ENCODE results near the gene ZNF205. TPM values are rescaled to one million over a fixed set of nuclear protein-coding genes. Genes with fewer than 3 reads are reported as not detected.

Gene ZNF205
- total RNA-seq, 1 donor from 2014 or later: 16.7 TPM

- no peak for TF ChIP-seq CTCF (IDR thresholded peaks at IDR 0.05; ENCODE audit: unreplicated experiment)
- Mint-ChIP-seq H3K4me3 (peak overlapping the region; percentile 84), H3K4me1 (peaks cover 26% of the 10 kb centered on the region), H3K9me3 (no peaks in the 10 kb centered on the region), H3K27ac (peak overlapping the region; percentile 10), H3K36me3 (peaks cover 6% of the 10 kb centered on the region), H3K27me3 (ENCODE audit: low read depth) (no peaks in the 10 kb centered on the region)
- DNase-seq (ENCODE audit: low spot score in 2 of 2, unreplicated experiment in 2 of 2): no peak
These were observed 642 bp downstream of the ZNF205 start for GRCh38 chr16:3112881-3113574.

- H3K4me3 Mint-ChIP-seq: peak overlapping the region; percentile 84
- TF ChIP-seq CTCF (IDR thresholded peaks at IDR 0.05; ENCODE audit: unreplicated experiment): no peak
- no peaks in the 10 kb centered on the region for H3K27me3 Mint-ChIP-seq (ENCODE audit: low read depth)
- no peaks in the 10 kb centered on the region for H3K9me3 Mint-ChIP-seq
- H3K27ac Mint-ChIP-seq: peak overlapping the region; percentile 47
- DNase-seq (ENCODE audit: low spot score in 2 of 2, unreplicated experiment in 2 of 2): no peak
- H3K4me1 Mint-ChIP-seq: peaks cover 26% of the 10 kb centered on the region
- H3K36me3 Mint-ChIP-seq: peaks cover 10% of the 10 kb centered on the region
These were observed 1.5 kb downstream of the ZNF205 start for GRCh38 chr16:3113765-3114479.

- no peak for DNase-seq (ENCODE audit: low spot score in 2 of 2, unreplicated experiment in 2 of 2)
These were observed 2.6 kb downstream of the ZNF205 start for GRCh38 chr16:3115003-3115402.

GRCh38 chr16:3115561-3115960 lies 3.2 kb downstream of the ZNF205 start:
- TF ChIP-seq CTCF (IDR thresholded peaks at IDR 0.05; ENCODE audit: unreplicated experiment): no peak
- H3K27ac Mint-ChIP-seq: no peak overlapping the region
- peaks cover 26% of the 10 kb centered on the region for H3K4me1 Mint-ChIP-seq
- no peak for DNase-seq (ENCODE audit: low spot score in 2 of 2, unreplicated experiment in 2 of 2)
- peaks cover 12% of the 10 kb centered on the region for H3K36me3 Mint-ChIP-seq
- no peak overlapping the region for H3K4me3 Mint-ChIP-seq
- no peaks in the 10 kb centered on the region for H3K27me3 Mint-ChIP-seq (ENCODE audit: low read depth)
- H3K9me3 Mint-ChIP-seq: no peaks in the 10 kb centered on the region

More at GRCh38 chr16:3115003-3115402, 2.6 kb downstream of the ZNF205 start:
- peaks cover 12% of the 10 kb centered on the region for H3K36me3 Mint-ChIP-seq
- no peak for TF ChIP-seq CTCF (IDR thresholded peaks at IDR 0.05; ENCODE audit: unreplicated experiment)
- H3K4me1 Mint-ChIP-seq: peaks cover 26% of the 10 kb centered on the region
- H3K27me3 Mint-ChIP-seq (ENCODE audit: low read depth): no peaks in the 10 kb centered on the region
- H3K27ac Mint-ChIP-seq: no peak overlapping the region
- no peaks in the 10 kb centered on the region for H3K9me3 Mint-ChIP-seq
- peak overlapping the region; percentile 52 for H3K4me3 Mint-ChIP-seq

GRCh38 chr16:3118204-3118790 lies 5.9 kb downstream of the ZNF205 start:
- peaks cover 14% of the 10 kb centered on the region for H3K4me1 Mint-ChIP-seq
- no peak overlapping the region for H3K27ac Mint-ChIP-seq
- no peak for TF ChIP-seq CTCF (IDR thresholded peaks at IDR 0.05; ENCODE audit: unreplicated experiment)
- no peaks in the 10 kb centered on the region for H3K27me3 Mint-ChIP-seq (ENCODE audit: low read depth)
- H3K4me3 Mint-ChIP-seq: no peak overlapping the region
- H3K36me3 Mint-ChIP-seq: peaks cover 12% of the 10 kb centered on the region
- H3K9me3 Mint-ChIP-seq: no peaks in the 10 kb centered on the region
- DNase-seq (ENCODE audit: low spot score in 2 of 2, unreplicated experiment in 2 of 2): no peak
